Vagina (tissue), 2 donors: ENCODE results near the gene ZNF407. TPM values are rescaled to one million over a fixed set of nuclear protein-coding genes. Genes with fewer than 3 reads are reported as not detected.

Experiments
- DNase-seq, 2 donors: peaks; one replicate each; pipeline ENCODE4 v3.0.0-alpha.2; 2017; ENCODE audit errors: extremely low spot score in 2 of 2
- H3K27ac ChIP-seq: fragments of 200-600 bp; sonication (generic); one replicate; pipeline ENCODE4 v1.5.1; 2019
- H3K27me3 ChIP-seq: fragments of 200-600 bp; sonication (generic); one replicate; pipeline ENCODE4 v1.5.1; 2019
- H3K36me3 ChIP-seq, 2 donors: fragments of 200-600 bp; sonication (generic); one replicate each; pipeline ENCODE4 v1.5.1; 2017 to 2019
- H3K4me1 ChIP-seq: fragments of 200-600 bp; sonication (generic); one replicate; pipeline ENCODE4 v1.5.1; 2019
- H3K4me3 ChIP-seq, 2 donors: fragments of 200-600 bp; sonication (generic); 1 replicate in 1 of 2; 2 replicates in 1 of 2; pipeline ENCODE4 v1.5.1; 2016 to 2019
- H3K9me3 ChIP-seq: fragments of 200-600 bp; sonication (generic); one replicate; pipeline ENCODE4 v1.5.1; 2019
- CTCF ChIP-seq, 3 experiments: fragments of 450-650 bp in 2 of 3; fragments of 200-600 bp in 1 of 3; sonication (generic) in 1 of 3; IDR thresholded peaks; one replicate each; pipeline ENCODE4 v1.5.1; 2017 to 2019; ENCODE audit warnings: antibody characterized with exemption in 3 of 3, mild to moderate bottlenecking in 2 of 3, moderate library complexity in 2 of 3
- POLR2A ChIP-seq, 2 donors: fragments of 450-650 bp; IDR thresholded peaks; one replicate each; pipeline ENCODE4 v1.6.1; 2017; ENCODE audit warnings: antibody characterized with exemption in 2 of 2, mild to moderate bottlenecking in 2 of 2, moderate library complexity in 2 of 2
- POLR2AphosphoS5 ChIP-seq, 2 donors: sonication (generic); formaldehyde crosslinking; IDR thresholded peaks; one replicate each; pipeline ENCODE4 v1.9.0; 2017; ENCODE audit warnings: antibody characterized with exemption in 2 of 2, mild to moderate bottlenecking in 2 of 2, low read depth in 1 of 2; ENCODE audit not compliant: insufficient read depth in 1 of 2
- intact Hi-C: fragments of 100-400 bp; cut with DNase I; formaldehyde crosslinking; loops from one replicate; pipeline ENCODE4 v1.15.1; 2023
- total RNA-seq: library from RNA; depleted of rRNA; stranded (reverse); fragments of >200 nt; gene quantifications from one replicate; pipeline ENCODE4 v1.2.3, GENCODE V29; 2016

The ZNF407 gene
- total RNA-seq, 1 donor from 2014 or later: 15.5 TPM

DNA sequence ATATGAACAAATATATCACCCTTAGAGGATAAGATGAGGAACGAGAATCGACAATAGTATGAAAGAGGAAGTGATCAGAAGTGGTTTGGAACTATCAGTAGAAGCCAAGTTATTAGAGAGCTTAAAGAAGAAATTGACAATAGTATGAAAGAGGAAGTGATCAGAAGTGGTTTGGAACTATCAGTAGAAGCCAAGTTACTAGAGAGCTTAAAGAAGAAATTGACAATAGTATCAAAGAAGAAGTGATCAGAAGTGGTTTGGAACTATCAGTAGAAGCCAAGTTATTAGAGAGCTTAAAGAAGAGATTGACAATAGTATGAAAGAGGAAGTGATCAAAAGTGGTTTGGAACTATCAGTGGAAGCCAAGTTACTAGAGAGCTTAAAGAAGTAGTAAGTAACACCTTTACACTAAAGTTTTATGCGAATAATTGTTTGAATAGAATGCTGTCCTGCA is 175.5 kb downstream of the ZNF407 start:
- DNase-seq: no peak
- Histone ChIP-seq H3K9me3 (no peaks in the 10 kb centered on the region), H3K27ac (no peak overlapping the region), H3K36me3 (no peaks in the 10 kb centered on the region), H3K4me1 (no peaks in the 10 kb centered on the region), H3K27me3 (no peaks in the 10 kb centered on the region), H3K4me3 (no peak overlapping the region)
- intact Hi-C loops: no loop called here
- TF ChIP-seq POLR2A (IDR thresholded peaks at IDR 0.05) (no peak), POLR2AphosphoS5 (IDR thresholded peaks at IDR 0.05; ENCODE audit: insufficient read depth in 1 of 2, low read depth in 1 of 2) (no peak), CTCF (IDR thresholded peaks at IDR 0.05) (no peak)

DNA sequence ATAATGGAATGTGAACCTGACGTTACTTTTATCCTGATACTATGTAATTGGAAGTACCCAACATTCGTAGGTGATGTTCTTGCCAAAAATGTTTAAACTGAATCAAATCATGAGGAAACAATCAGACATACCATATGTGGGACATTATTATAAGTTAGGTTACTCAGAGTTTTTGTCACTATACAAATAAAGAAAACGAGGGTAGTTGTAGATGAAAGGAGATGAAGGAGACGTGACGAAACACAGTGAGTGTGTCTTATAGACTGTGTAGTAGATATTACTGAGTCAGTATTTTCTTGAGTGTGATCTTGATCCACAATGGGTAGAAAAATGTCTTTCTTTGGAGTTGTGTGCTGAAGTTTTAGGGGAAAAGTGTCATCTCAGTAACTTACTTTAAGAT is 176.8 kb downstream of the ZNF407 start:
- TF ChIP-seq POLR2AphosphoS5 (IDR thresholded peaks at IDR 0.05; ENCODE audit: insufficient read depth in 1 of 2, low read depth in 1 of 2): no peak
- no peak for TF ChIP-seq CTCF (IDR thresholded peaks at IDR 0.05)
- no peak for TF ChIP-seq POLR2A (IDR thresholded peaks at IDR 0.05)
- intact Hi-C loops: no loop called here
- H3K27me3 ChIP-seq: no peaks in the 10 kb centered on the region
- no peaks in the 10 kb centered on the region for H3K4me1 ChIP-seq
- H3K36me3 ChIP-seq: no peaks in the 10 kb centered on the region
- H3K9me3 ChIP-seq: no peaks in the 10 kb centered on the region
- no peak overlapping the region for H3K27ac ChIP-seq
- H3K4me3 ChIP-seq: no peak overlapping the region
- DNase-seq: no peak

GRCh38 chr18:74775239-74775638 is 177.6 kb downstream of the ZNF407 start:
- Histone ChIP-seq H3K36me3 (no peaks in the 10 kb centered on the region), H3K27me3 (no peaks in the 10 kb centered on the region), H3K9me3 (no peaks in the 10 kb centered on the region), H3K27ac (no peak overlapping the region), H3K4me1 (no peaks in the 10 kb centered on the region), H3K4me3 (no peak overlapping the region)
- intact Hi-C loops: no loop called here
- no peak for TF ChIP-seq POLR2A (IDR thresholded peaks at IDR 0.05)
- no peak for TF ChIP-seq POLR2AphosphoS5 (IDR thresholded peaks at IDR 0.05; ENCODE audit: insufficient read depth in 1 of 2, low read depth in 1 of 2)
- TF ChIP-seq CTCF (IDR thresholded peaks at IDR 0.05): no peak
- DNase-seq: no peak

DNA sequence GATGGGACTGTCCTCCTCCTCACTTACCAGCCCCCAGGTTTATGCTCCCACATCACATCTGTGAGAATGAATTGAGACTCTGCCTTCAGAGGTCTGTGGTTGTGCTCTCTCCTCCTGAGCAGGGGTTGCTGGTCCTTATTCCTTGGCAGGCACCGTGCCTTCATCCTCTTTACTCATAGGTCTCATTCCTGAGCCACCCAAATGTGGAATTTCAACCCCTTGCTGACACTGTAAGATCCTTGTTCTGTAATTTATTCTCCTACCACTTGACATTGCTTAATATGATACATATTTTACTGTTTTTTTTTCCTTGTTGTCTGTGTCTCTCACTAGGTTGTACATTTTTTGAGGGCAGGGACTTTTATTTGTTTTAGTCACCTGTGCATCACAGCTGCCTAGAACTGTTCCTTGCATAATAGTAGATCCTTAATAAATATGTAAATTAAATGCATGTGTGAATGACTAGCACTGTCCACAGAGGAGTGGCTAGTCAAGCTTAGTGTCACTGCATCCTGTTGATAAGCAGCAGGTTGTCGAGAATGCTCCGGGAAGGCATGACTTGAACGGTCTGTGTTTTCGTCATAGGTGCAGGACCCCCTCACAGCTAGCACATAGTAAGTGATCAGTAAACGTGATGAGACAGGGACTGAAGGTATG is 180.6 kb downstream of the ZNF407 start:
- H3K9me3 ChIP-seq: no peaks in the 10 kb centered on the region

More for the DNA sequence above, 180.6 kb downstream of the ZNF407 start:
- H3K4me3 ChIP-seq: no peak overlapping the region
- TF ChIP-seq POLR2AphosphoS5 (IDR thresholded peaks at IDR 0.05; ENCODE audit: insufficient read depth in 1 of 2, low read depth in 1 of 2): no peak
- no peak for TF ChIP-seq POLR2A (IDR thresholded peaks at IDR 0.05)
- no peak for TF ChIP-seq CTCF (IDR thresholded peaks at IDR 0.05)
- H3K27me3 ChIP-seq: no peaks in the 10 kb centered on the region
- no peak for DNase-seq
- intact Hi-C loops: no loop called here
- no peak overlapping the region for H3K27ac ChIP-seq
- H3K36me3 ChIP-seq: no peaks in the 10 kb centered on the region
- H3K4me1 ChIP-seq: no peaks in the 10 kb centered on the region
